ENCODE measurements around the gene SNRPE.

Gene SNRPE

GRCh38 chr1:203880606-203881005 lies 19.2 kb downstream of the SNRPE start:
- DNase-seq (ENCODE audit: low read depth in 2 of 2): no peak

- DNase-seq (ENCODE audit: low read depth in 2 of 2): no peak
These were observed 27.4 kb downstream of the SNRPE start for GRCh38 chr1:203888807-203889251.

- DNase-seq (ENCODE audit: low read depth in 2 of 2): no peak
These were observed 30.6 kb downstream of the SNRPE start for GRCh38 chr1:203891950-203892349.

- DNase-seq (ENCODE audit: low read depth in 2 of 2): no peak
These were observed 37.3 kb downstream of the SNRPE start for GRCh38 chr1:203898458-203899352.

GRCh38 chr1:203899353-203899716 lies 37.9 kb downstream of the SNRPE start:
- DNase-seq (ENCODE audit: low read depth in 2 of 2): no peak

GRCh38 chr1:203899869-203900714 lies 38.7 kb downstream of the SNRPE start:
- no peak for DNase-seq (ENCODE audit: low read depth in 2 of 2)

- DNase-seq (ENCODE audit: low read depth in 2 of 2): no peak
These were observed 40.2 kb downstream of the SNRPE start for GRCh38 chr1:203901581-203901980.

- DNase-seq (ENCODE audit: low read depth in 2 of 2): no peak
These were observed 43.9 kb downstream of the SNRPE start for GRCh38 chr1:203905275-203905674.

GRCh38 chr1:203906932-203907331 lies 45.5 kb downstream of the SNRPE start:
- DNase-seq (ENCODE audit: low read depth in 2 of 2): no peak

GRCh38 chr1:203907901-203908300 lies 46.5 kb downstream of the SNRPE start:
- DNase-seq (ENCODE audit: low read depth in 2 of 2): no peak

- no peak for DNase-seq (ENCODE audit: low read depth in 2 of 2)
These were observed 50.4 kb downstream of the SNRPE start for GRCh38 chr1:203911806-203912205.

GRCh38 chr1:203913073-203913521 lies 51.7 kb downstream of the SNRPE start:
- no peak for DNase-seq (ENCODE audit: low read depth in 2 of 2)

- DNase-seq (ENCODE audit: low read depth in 2 of 2): no peak
These were observed 52.9 kb downstream of the SNRPE start for GRCh38 chr1:203914292-203914691.

- no peak for DNase-seq (ENCODE audit: low read depth in 2 of 2)
These were observed 54.4 kb downstream of the SNRPE start for GRCh38 chr1:203915811-203916210.

- no peak for DNase-seq (ENCODE audit: low read depth in 2 of 2)
These were observed 55.4 kb downstream of the SNRPE start for GRCh38 chr1:203916756-203917155.

Data from stimulated activated CD8-positive, alpha-beta memory T cell treated with anti-CD3 and anti-CD28 coated beads, Interleukin-7, amount 100 ng/mL, for 1 hour (primary cell).